Measurements from ENCODE around the gene E2F4.

GRCh38 chr16:67197704-67198103, 5.7 kb downstream of the E2F4 start:
- TF ChIP-seq, protein P1, sequence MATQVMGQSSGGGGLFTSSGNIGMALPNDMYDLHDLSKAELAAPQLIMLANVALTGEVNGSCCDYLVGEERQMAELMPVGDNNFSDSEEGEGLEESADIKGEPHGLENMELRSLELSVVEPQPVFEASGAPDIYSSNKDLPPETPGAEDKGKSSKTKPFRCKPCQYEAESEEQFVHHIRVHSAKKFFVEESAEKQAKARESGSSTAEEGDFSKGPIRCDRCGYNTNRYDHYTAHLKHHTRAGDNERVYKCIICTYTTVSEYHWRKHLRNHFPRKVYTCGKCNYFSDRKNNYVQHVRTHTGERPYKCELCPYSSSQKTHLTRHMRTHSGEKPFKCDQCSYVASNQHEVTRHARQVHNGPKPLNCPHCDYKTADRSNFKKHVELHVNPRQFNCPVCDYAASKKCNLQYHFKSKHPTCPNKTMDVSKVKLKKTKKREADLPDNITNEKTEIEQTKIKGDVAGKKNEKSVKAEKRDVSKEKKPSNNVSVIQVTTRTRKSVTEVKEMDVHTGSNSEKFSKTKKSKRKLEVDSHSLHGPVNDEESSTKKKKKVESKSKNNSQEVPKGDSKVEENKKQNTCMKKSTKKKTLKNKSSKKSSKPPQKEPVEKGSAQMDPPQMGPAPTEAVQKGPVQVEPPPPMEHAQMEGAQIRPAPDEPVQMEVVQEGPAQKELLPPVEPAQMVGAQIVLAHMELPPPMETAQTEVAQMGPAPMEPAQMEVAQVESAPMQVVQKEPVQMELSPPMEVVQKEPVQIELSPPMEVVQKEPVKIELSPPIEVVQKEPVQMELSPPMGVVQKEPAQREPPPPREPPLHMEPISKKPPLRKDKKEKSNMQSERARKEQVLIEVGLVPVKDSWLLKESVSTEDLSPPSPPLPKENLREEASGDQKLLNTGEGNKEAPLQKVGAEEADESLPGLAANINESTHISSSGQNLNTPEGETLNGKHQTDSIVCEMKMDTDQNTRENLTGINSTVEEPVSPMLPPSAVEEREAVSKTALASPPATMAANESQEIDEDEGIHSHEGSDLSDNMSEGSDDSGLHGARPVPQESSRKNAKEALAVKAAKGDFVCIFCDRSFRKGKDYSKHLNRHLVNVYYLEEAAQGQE (IDR thresholded peaks at IDR 0.05; ENCODE audit: low read depth), result no peak
- TF ChIP-seq RAD21 (IDR thresholded peaks at IDR 0.05; ENCODE audit: low read depth) (no peak), EZH2 (IDR thresholded peaks at IDR 0.05) (no peak), SRF (IDR thresholded peaks at IDR 0.05; ENCODE audit: low read depth) (no peak), POLR2AphosphoS5 (IDR thresholded peaks at IDR 0.05; ENCODE audit: low read depth, low read length) (no peak), CBX3 (IDR thresholded peaks at IDR 0.05; ENCODE audit: low read depth) (no peak), SIN3A (IDR thresholded peaks at IDR 0.05; ENCODE audit: low read depth) (no peak), POLR2A (IDR thresholded peaks at IDR 0.05; ENCODE audit: borderline replicate concordance, extremely low read depth, insufficient read depth, insufficient read length) (no peak), EZH2phosphoT487 (IDR thresholded peaks at IDR 0.05; ENCODE audit: borderline replicate concordance) (no peak), SP1 (IDR thresholded peaks at IDR 0.05; ENCODE audit: low read depth) (no peak)
- TF ChIP-seq, protein P2, sequence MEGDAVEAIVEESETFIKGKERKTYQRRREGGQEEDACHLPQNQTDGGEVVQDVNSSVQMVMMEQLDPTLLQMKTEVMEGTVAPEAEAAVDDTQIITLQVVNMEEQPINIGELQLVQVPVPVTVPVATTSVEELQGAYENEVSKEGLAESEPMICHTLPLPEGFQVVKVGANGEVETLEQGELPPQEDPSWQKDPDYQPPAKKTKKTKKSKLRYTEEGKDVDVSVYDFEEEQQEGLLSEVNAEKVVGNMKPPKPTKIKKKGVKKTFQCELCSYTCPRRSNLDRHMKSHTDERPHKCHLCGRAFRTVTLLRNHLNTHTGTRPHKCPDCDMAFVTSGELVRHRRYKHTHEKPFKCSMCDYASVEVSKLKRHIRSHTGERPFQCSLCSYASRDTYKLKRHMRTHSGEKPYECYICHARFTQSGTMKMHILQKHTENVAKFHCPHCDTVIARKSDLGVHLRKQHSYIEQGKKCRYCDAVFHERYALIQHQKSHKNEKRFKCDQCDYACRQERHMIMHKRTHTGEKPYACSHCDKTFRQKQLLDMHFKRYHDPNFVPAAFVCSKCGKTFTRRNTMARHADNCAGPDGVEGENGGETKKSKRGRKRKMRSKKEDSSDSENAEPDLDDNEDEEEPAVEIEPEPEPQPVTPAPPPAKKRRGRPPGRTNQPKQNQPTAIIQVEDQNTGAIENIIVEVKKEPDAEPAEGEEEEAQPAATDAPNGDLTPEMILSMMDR (IDR thresholded peaks at IDR 0.05 in 2 of 3, conservative IDR thresholded peaks at IDR 0.05 in 1 of 3; ENCODE audit: borderline replicate concordance in 1 of 3, insufficient read depth in 1 of 3, low read depth in 2 of 3, low read length in 2 of 3), result no peak
- TF ChIP-seq, protein P3, sequence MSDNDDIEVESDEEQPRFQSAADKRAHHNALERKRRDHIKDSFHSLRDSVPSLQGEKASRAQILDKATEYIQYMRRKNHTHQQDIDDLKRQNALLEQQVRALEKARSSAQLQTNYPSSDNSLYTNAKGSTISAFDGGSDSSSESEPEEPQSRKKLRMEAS (IDR thresholded peaks at IDR 0.05), result no peak

All from HCT116 (cell line).